Measurements from ENCODE around the gene CCDC6.

- TF ChIP-seq RAD21 (IDR thresholded peaks at IDR 0.05; ENCODE audit: low read length) (no peak), MXI1 (IDR thresholded peaks at IDR 0.05; ENCODE audit: borderline replicate concordance, low read depth, low read length) (no peak), POLR2A (IDR thresholded peaks at IDR 0.05; ENCODE audit: low read depth, low read length) (no peak), CHD1 (IDR thresholded peaks at IDR 0.05; ENCODE audit: low read depth, low read length) (no peak)
- TF ChIP-seq, protein P1, sequence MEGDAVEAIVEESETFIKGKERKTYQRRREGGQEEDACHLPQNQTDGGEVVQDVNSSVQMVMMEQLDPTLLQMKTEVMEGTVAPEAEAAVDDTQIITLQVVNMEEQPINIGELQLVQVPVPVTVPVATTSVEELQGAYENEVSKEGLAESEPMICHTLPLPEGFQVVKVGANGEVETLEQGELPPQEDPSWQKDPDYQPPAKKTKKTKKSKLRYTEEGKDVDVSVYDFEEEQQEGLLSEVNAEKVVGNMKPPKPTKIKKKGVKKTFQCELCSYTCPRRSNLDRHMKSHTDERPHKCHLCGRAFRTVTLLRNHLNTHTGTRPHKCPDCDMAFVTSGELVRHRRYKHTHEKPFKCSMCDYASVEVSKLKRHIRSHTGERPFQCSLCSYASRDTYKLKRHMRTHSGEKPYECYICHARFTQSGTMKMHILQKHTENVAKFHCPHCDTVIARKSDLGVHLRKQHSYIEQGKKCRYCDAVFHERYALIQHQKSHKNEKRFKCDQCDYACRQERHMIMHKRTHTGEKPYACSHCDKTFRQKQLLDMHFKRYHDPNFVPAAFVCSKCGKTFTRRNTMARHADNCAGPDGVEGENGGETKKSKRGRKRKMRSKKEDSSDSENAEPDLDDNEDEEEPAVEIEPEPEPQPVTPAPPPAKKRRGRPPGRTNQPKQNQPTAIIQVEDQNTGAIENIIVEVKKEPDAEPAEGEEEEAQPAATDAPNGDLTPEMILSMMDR (conservative IDR thresholded peaks at IDR 0.05; ENCODE audit: low read depth, low read length), result no peak
These were observed 91.5 kb downstream of the CCDC6 start for GRCh38 chr10:59814878-59815277.

Data from IMR-90 (cell line).